SH-SY5Y (cell line): ENCODE data around the gene TARBP2.

ENCODE experiments used
- GATA2 ChIP-seq: IDR thresholded peaks from 2 replicates; pipeline ENCODE4 v1.6.1; 2011; ENCODE audit warnings: mild to moderate bottlenecking, low read depth, low read length
- GATA3 ChIP-seq: IDR thresholded peaks from 2 replicates; pipeline ENCODE4 v1.6.1; 2011; ENCODE audit warnings: low read depth, mild to moderate bottlenecking, low read length, moderate library complexity

DNA sequence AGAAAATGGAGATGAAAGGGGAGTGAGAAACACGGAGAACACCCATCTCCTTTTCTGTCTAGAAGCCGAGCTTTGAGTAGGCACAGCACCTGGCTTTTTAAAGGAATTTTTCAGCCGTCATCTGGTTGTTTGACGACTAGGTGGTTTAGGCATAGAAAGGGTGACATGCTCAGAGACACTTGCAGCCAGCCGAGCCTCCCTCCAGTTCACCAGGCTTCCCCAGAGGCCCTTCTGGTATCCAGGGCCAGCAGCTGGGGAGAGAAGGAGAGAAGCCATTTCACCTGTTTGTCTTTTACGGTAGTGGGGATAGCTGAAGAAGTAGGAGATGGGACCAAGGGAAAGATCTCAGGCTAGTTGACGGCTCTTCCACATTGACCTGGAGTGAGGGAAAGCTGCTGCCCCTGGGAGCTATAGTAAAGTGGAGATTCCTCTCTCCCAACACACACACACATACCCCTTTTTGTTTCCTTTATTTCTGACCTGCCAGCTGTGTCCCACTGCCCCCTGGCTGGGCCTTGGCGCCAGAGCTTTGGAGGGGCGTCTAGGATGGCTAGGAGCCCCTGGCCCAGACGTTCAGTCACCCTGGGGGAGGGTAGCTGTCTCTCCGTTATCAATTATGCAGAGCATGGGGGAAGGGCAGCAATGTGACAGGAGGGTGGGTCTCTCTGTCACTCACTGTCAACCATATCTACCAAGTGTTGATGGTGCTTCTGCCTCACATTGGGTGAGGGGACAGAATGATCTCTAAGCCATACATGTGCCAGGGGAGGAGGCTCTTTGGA, 7.3 kb upstream of the TARBP2 start:
- TF ChIP-seq GATA2: no peak
- no peak for TF ChIP-seq GATA3
